D341Med (cell line): ENCODE results near the gene ZNF266.

Source experiments
- DNase-seq: peaks from one replicate; pipeline ENCODE4 v3.0.0; 2012; ENCODE audit warnings: low spot score

ZNF266 gene

DNA sequence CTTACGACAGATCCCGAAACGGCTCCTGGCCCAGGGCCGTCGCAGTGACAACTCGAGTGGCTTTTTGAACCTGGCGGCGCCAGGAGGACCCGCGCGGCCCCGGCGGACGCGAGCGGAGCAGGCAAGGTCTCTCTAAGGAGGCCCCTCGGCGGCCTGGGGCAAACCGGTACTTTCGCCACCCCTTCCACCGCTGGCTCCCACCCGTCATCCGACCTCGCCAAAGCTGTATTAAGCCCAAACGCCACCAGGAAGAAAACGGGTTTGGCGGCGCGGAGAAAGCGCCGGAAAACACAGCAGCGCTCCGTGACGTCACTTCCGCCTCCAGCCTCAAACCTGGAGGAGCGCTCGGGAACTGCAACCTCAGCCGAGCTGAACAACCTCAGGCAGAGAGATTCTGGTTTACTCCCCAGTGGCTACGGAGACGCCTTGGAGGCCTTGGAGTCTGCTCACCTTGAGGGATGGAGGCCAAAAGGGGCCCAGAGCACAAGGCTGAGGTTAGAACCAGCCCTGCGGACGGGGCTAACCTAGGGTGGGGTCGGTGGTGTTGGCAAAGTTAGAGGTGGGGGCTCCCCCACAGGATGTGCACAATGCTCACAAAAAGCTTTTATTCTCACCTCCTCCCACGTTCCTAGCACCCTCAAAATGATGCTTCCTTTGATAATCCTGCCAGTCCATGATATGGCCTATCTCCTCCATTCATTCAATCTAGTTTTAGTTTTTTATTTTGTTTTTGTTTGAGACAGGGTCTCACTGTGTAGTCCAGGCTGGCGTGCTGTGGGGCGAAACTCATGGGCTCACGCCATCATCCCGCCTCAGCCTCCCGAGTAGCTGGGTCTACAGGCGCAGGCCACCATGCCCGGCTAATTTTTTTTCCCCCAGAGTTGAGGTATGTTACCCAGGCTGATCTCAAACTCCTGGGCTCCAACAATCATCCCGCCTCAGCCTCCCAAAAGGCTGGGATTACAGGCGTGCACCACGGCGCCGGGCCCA lies at the start of gene ZNF266:
ZNF266 (minus strand) TSS at position 295 of the 990 bp plus-strand sequence. CDS start 15,484 bp downstream, outside the sequence.
- peak; percentile 95 for DNase-seq

GRCh38 chr19:9485140-9485539 lies 49.8 kb upstream of the ZNF266 start:
- DNase-seq = no peak

DNA sequence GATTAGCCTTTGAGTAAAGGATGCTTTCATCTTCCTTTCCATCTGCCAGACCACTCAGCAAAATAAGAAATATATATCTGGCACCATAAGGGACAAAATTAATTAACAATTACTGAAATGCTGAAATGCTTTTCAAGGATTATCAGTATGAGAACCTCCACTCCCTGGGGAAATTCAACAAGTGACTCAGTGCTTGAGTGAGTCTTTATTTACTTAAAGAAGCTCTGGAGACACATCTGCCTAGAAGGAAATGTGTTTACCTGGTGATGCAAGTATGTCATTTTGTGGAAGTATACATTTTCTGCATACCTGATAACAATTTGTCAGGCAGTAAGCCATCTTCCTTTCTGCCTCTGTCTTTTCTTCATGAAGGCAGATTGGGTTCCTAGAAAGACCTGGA lies 39.6 kb upstream of the ZNF266 start:
- DNase-seq = peak; percentile 44

- no peak for DNase-seq
Measured at GRCh38 chr19:9467161-9467560, 31.8 kb upstream of the ZNF266 start.

- no peak for DNase-seq
Measured at GRCh38 chr19:9461938-9462337, 26.6 kb upstream of the ZNF266 start.

DNA sequence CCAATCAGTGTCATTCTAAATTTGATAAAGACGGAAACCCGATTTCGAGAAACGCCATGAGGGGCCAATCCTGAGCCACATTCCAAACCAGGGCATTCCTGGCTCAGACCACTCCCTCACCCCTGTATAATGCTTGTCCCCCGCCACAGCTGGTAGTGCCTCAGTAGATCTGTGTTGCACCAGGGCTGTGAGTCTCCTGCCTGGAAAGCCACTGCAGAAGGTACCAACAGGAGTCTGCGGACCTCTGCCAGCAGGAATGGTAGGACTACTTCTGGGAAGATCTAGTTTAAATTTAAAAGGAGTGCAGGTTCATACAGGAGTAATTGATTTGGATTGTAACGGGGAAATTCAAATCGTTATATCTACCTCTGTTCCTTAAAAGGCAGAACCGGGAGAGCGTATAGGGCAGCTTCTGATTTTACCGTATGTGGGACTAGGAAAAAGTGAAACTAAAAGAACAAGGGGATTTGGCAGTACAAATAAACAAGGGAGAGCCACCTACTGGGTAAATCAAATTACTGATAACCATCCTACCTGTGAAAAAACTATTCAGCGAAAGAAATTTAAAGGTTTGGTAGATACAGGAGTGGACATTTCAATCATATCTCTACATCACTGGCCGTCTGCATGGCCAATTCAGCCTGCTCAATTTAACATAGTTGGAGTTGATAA lies 20.8 kb upstream of the ZNF266 start:
- DNase-seq = no peak

- DNase-seq = no peak
Measured at GRCh38 chr19:9453953-9454352, 18.6 kb upstream of the ZNF266 start.

- no peak for DNase-seq
Measured at GRCh38 chr19:9445037-9445436, 9.7 kb upstream of the ZNF266 start.

- no peak for DNase-seq
Measured at GRCh38 chr19:9436358-9436757, 985 bp upstream of the ZNF266 start.

DNA sequence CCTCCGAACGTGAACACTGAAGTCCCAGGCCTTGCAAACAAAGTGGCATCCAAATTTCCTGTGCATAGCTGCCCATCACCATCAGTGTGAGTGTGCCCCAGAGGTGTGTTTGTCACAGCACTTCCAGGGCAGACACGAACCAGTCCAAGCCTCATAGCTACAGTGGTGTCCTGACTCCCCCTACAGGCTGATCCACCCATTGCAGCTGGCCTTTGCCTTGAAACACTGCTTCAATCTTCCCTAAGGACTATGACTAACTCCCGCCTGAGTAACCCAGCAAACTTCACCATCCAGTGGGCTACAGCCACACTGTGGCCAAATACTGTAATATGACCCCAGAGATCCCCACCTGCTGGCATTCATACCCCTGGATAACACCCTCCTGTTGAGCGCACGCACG lies 3.9 kb downstream of the ZNF266 start:
- DNase-seq = peak; percentile 75

DNA sequence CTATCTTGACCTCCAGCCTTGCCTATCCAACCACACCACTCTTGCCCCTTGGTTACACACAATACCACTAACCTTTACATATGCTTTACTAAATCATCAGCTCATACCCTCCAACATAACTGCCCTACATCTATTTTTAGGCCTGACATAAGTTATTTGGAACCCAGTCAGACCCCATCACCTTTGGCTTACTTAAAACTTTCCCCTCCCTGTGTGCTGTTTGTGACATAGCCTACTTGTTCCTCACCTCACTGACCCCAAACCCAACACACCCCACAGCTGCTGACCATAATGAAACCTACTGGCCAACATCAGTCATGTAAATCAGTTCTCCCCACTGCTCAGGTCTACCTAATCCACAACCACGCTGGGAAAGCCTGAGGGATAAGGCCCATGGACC lies 4.9 kb downstream of the ZNF266 start:
- no peak for DNase-seq

DNA sequence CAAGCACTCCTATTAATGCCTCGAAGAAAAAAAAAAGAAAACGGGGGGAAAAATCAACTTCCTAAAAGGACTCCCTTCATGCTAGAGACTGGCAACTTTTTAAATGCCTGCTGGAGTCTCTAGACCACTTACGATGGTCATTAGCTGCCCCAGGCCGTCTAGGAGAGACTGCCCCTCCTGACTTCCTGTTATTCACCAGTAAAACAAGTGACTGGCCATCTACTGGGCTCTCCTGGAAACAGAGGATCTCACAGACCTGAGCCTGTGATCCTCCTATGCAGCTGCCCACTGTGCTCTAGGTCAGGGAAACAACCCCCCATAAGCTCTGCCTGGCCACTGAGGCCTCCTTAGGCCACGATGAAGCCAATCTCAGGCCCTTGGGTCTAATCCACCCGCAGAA lies 7.4 kb downstream of the ZNF266 start:
- no peak for DNase-seq

GRCh38 chr19:9413240-9413954 lies 22.0 kb downstream of the ZNF266 start:
- DNase-seq = no peak

DNA sequence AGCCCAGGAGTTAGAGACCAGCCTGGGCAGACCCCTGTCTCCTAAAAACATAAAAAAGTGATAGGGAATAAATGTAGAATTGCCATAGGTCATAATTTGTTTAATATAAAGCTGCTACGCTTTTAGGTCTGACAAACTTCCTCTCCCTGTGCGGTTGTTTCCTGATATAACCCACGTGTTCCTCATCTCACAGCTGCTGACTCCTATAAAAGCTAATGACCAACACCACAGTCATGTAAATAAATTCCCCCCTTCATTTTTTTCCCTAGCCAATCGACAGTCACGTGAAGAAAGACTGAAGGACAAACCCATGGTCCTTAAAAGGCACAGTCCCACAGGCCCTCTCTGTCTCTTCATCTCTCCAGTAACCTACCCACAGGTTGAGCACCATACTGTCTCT lies 27.5 kb downstream of the ZNF266 start:
- DNase-seq = no peak

DNA sequence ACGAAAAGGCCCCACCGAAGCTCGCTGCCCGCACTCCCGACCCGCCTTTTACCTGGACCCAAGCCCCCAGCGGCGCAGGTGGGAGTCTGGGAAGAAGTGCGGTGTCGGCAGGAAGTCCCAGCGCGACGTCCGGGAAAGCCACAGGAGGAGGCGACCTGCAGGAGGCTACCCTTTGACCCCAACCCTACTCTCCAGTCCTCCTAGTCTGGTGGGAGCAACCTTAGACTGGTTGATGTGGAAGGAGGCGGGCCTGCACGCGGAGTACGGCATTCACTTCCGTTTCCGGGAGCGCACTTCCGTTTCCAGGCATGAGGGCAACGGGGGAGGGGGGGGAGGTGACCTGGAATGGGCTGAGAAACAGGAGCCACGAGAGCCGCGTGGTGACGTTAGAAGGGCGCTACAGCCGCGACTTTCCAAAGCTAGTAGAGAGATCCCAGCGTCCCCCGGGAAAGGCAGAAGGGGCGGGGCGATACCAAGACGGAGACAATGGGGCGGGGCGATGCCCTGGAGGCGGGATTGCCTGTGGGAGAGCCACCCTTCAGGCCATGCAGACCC lies 28.5 kb downstream of the ZNF266 start:
- DNase-seq = peak; percentile 89

- DNase-seq = no peak
Measured at GRCh38 chr19:9381361-9381785, 54.0 kb downstream of the ZNF266 start.

DNA sequence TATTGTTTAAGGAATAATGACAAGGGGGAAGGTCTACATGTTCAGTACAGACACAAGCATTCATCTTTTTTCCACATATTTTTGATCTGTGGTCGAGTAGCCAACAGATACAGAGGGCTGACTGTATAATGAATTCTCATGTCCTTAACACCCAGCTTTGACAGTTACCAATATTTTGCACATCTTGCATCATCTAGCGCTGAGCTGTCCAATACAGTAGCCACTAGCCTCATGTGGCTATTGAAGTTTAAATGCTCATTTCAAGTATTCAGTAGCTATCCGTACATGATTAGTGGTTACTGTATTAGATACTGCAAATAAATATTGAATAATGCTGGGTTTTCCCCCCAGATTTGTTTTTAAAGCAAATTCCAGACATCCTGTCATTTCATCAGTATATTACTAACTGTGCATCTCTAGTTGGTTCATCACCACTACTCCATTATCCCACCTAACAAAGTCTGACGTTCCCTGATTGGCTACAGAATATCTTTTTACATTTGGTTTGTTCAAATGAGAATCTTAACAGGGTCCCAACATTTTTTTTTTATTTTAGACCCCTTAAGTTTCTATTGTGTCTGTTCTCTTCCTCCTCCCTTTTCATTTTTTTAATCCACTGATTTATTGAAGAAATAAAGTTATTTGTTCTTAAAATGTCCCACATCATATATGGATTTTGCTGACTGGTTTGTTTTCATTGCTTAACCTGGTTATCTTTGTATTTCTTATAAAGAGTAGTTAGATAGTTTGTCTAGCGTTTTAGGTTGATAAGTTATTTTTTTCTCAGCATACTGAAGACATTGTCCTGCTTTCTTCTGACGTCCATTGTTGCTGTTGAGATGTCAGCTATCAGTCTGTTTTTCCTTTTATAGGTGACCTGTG lies 64.4 kb downstream of the ZNF266 start:
- DNase-seq = no peak

DNA sequence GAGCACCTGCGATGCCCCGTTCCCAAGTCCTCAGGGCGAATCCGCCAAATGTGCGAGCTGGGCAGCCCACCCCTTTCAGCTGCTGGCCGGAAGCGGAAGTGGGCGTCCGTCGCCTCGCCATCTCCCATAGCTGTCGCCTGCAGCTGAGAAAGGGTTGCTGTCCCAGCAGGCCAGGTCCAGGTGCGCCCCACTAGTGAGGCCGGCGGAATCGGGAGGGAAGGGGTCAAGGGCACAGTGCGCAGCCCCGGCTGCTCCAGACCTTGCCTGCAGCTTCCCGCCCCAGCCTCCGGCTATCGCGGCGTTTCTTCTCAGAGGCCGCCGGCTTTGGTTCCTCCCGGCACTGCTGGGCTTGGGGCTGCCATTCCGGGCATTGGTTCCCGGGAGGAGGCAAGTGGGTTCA lies 72.5 kb downstream of the ZNF266 start, which contains the start of gene ZNF177:
ZNF177 (plus strand) TSS at position 109 of the 400 bp plus-strand sequence. CDS start 15,299 bp downstream, outside the sequence.
- DNase-seq = peak; percentile 91
